H1 (cell line): ENCODE measurements around the gene HENMT1. TPM values are rescaled to one million over a fixed set of nuclear protein-coding genes. Genes with fewer than 3 reads are reported as not detected.

Experiments
- CTCF ChIA-PET: fragments of 300-600 bp; sonication (Branson Sonifier 250); formaldehyde crosslinking; loops from one replicate; lab custom pipeline; 2021; ENCODE audit not compliant: partially characterized antibody; lab: Charles Lee
- POLR2A ChIA-PET: fragments of 300-600 bp; sonication (Branson Sonifier 250); formaldehyde crosslinking; loops from one replicate; lab custom pipeline; 2021; ENCODE audit warnings: inconsistent platforms; ENCODE audit not compliant: partially characterized antibody; lab: Charles Lee
- DNase-seq, 2 experiments: peaks; one replicate each; pipeline versions ENCODE4 v3.0.0 to v3.0.0-alpha.2; 2010 to 2022; ENCODE audit warnings: low spot score in 2 of 2, low read depth in 1 of 2, mixed read lengths in 1 of 2
- FAIRE-seq: peaks from 2 replicates; lab custom pipeline; 2011; peaks lifted over from hg19 to GRCh38; lab: Jason Lieb, UNC
- H2AFZ ChIP-seq: 2 replicates; pipeline ENCODE4 v1.8.1; 2012; ENCODE audit warnings: low read length, inconsistent platforms
- H2AK5ac ChIP-seq: 2 replicates; pipeline ENCODE4 v1.6.1; 2013; ENCODE audit warnings: low read depth, low read length
- H2BK120ac ChIP-seq: replicated peaks from 2 replicates; pipeline ENCODE3; 2013; ENCODE audit warnings: low read depth, low read length, inconsistent platforms
- H2BK12ac ChIP-seq: 2 replicates; pipeline ENCODE4 v1.6.1; 2013; ENCODE audit warnings: low read depth, low read length
- H2BK15ac ChIP-seq: 2 replicates; pipeline ENCODE4 v1.6.1; 2013; ENCODE audit warnings: low read length
- H2BK20ac ChIP-seq: 2 replicates; pipeline ENCODE4 v1.6.1; 2013; ENCODE audit warnings: low read length
- H2BK5ac ChIP-seq: 2 replicates; pipeline ENCODE4 v1.6.1; 2013; ENCODE audit warnings: low read depth, low read length
- H3K14ac ChIP-seq: 2 replicates; pipeline ENCODE4 v1.6.1; 2013; ENCODE audit warnings: inconsistent platforms; ENCODE audit not compliant: insufficient read length
- H3K18ac ChIP-seq: 2 replicates; pipeline ENCODE4 v1.6.1; 2013; ENCODE audit warnings: low read length; ENCODE audit errors: extremely low read depth
- H3K23ac ChIP-seq: 2 replicates; pipeline ENCODE4 v1.6.1; 2013; ENCODE audit warnings: inconsistent platforms; ENCODE audit not compliant: insufficient read length
- H3K23me2 ChIP-seq: 2 replicates; pipeline ENCODE4 v1.6.1; 2013; ENCODE audit warnings: low read depth, low read length
- H3K27ac ChIP-seq: 2 replicates; pipeline ENCODE4 v1.6.1; 2011; ENCODE audit warnings: low read depth, low read length, inconsistent platforms
- H3K27me3 ChIP-seq, 4 experiments: replicated peaks in 1 of 4; 1 replicate in 1 of 4; 2 replicates in 3 of 4; pipeline versions ENCODE4 v1.6.1 to v1.8.1; 2011 to 2013; ENCODE audit warnings: low read length in 3 of 4, mild to moderate bottlenecking in 3 of 4, inconsistent platforms in 2 of 4, mixed read lengths in 2 of 4, moderate library complexity in 1 of 4; ENCODE audit not compliant: control insufficient read depth in 3 of 4, insufficient read depth in 3 of 4; ENCODE audit errors: extremely low read depth in 1 of 4
- H3K36me3 ChIP-seq, 4 experiments: 2 replicates each; pipeline versions ENCODE4 v1.6.1 to v1.8.1; 2011 to 2013; ENCODE audit warnings: mild to moderate bottlenecking in 4 of 4, low read length in 3 of 4, moderate library complexity in 2 of 4, control low read depth in 1 of 4, inconsistent platforms in 1 of 4; ENCODE audit not compliant: insufficient read depth in 4 of 4, control insufficient read depth in 2 of 4
- H3K4ac ChIP-seq: replicated peaks from 2 replicates; pipeline ENCODE3; 2013; ENCODE audit warnings: low read length, low read depth, mixed read lengths, inconsistent platforms; ENCODE audit not compliant: insufficient read length
- H3K4me1 ChIP-seq, 4 experiments: replicated peaks in 1 of 4; 1 replicate in 1 of 4; 2 replicates in 3 of 4; pipeline versions ENCODE4 v1.6.1 to v1.8.1; 2011 to 2013; ENCODE audit warnings: low read length in 3 of 4, inconsistent platforms in 2 of 4, mixed read lengths in 1 of 4; ENCODE audit not compliant: insufficient read depth in 4 of 4, control insufficient read depth in 3 of 4
- H3K4me2 ChIP-seq, 2 experiments: 2 replicates each; pipeline versions ENCODE4 v1.6.1 to v1.8.1; 2011 to 2013; ENCODE audit warnings: low read depth in 2 of 2, low read length in 2 of 2, control low read depth in 1 of 2, inconsistent platforms in 1 of 2, mild to moderate bottlenecking in 1 of 2; ENCODE audit not compliant: insufficient read depth in 1 of 2
- H3K4me3 ChIP-seq, 4 experiments: fragments of 200-600, 300-600 bp in 1 of 4; sonication (generic), shearing (Covaris generic), sonication (Bioruptor Twin) in 1 of 4; 2 replicates each; pipeline versions ENCODE4 v1.5.1 to v1.8.1; 2011 to 2016; ENCODE audit warnings: low read length in 4 of 4, low read depth in 3 of 4, control low read depth in 2 of 4, inconsistent platforms in 2 of 4, mild to moderate bottlenecking in 2 of 4, mixed read lengths in 1 of 4, moderate library complexity in 1 of 4; ENCODE audit not compliant: insufficient read depth in 2 of 4; ENCODE audit errors: extremely low read depth in 1 of 4
- H3K56ac ChIP-seq: replicated peaks from 2 replicates; pipeline ENCODE3; 2013; ENCODE audit warnings: low read depth, mild to moderate bottlenecking, mixed read lengths, low read length, inconsistent platforms; ENCODE audit not compliant: insufficient read length
- H3K79me1 ChIP-seq: 2 replicates; pipeline ENCODE4 v1.6.1; 2013; ENCODE audit warnings: low read depth, low read length, control low read depth
- H3K79me2 ChIP-seq, 2 experiments: 2 replicates each; pipeline versions ENCODE4 v1.6.1 to v1.8.1; 2012 to 2013; ENCODE audit warnings: low read length in 2 of 2, mild to moderate bottlenecking in 2 of 2, inconsistent platforms in 1 of 2; ENCODE audit not compliant: insufficient read depth in 2 of 2, control insufficient read depth in 1 of 2
- H3K9ac ChIP-seq, 4 experiments: replicated peaks in 1 of 4; 1 replicate in 1 of 4; 2 replicates in 3 of 4; pipeline versions ENCODE4 v1.6.1 to v1.8.1; 2011 to 2013; ENCODE audit warnings: low read depth in 3 of 4, low read length in 3 of 4, control low read depth in 2 of 4, mild to moderate bottlenecking in 2 of 4, moderate library complexity in 2 of 4, inconsistent platforms in 1 of 4; ENCODE audit errors: extremely low read depth in 1 of 4
- H3K9me3 ChIP-seq, 2 experiments: 2 replicates each; pipeline versions ENCODE4 v1.6.1 to v1.8.1; 2012 to 2013; ENCODE audit warnings: mild to moderate bottlenecking in 2 of 2, moderate library complexity in 2 of 2, control low read depth in 1 of 2, inconsistent platforms in 1 of 2, low read depth in 1 of 2, low read length in 1 of 2, mixed read lengths in 1 of 2; ENCODE audit not compliant: insufficient read depth in 2 of 2
- H4K20me1 ChIP-seq, 2 experiments: replicated peaks in 1 of 2; 2 replicates each; pipeline versions ENCODE3 to v1.8.1; 2011 to 2013; ENCODE audit warnings: inconsistent platforms in 2 of 2, low read length in 2 of 2, mild to moderate bottlenecking in 1 of 2; ENCODE audit not compliant: insufficient read depth in 2 of 2, control insufficient read depth in 1 of 2
- H4K5ac ChIP-seq: 2 replicates; pipeline ENCODE4 v1.6.1; 2013; ENCODE audit warnings: low read length, low read depth, mixed read lengths, inconsistent platforms; ENCODE audit not compliant: insufficient read length
- H4K8ac ChIP-seq: 2 replicates; pipeline ENCODE4 v1.8.0; 2013; ENCODE audit warnings: mild to moderate bottlenecking, moderate library complexity, low read length, inconsistent platforms; ENCODE audit not compliant: insufficient read depth; ENCODE audit errors: extremely low read depth
- H4K91ac ChIP-seq: replicated peaks from 2 replicates; pipeline ENCODE3; 2013; ENCODE audit warnings: low read length, mixed read lengths, inconsistent platforms; ENCODE audit not compliant: insufficient read length
- ASH2L ChIP-seq: fragments of 200-600, 300-600 bp; sonication (generic); IDR thresholded peaks from one replicate; pipeline ENCODE4 v1.7.1; 2017; ENCODE audit warnings: low read length
- BRCA1 ChIP-seq: IDR thresholded peaks from 2 replicates; pipeline ENCODE4 v1.6.1; 2012; ENCODE audit warnings: low read depth, low read length, improper control_type of control experiment
- CBX5 ChIP-seq: fragments of 300-800, 300-1000 bp; sonication (generic); IDR thresholded peaks from 2 replicates; pipeline ENCODE4 v1.7.1; 2016; ENCODE audit warnings: antibody characterized with exemption, low read length, low read depth
- CREB1 ChIP-seq: IDR thresholded peaks from 2 replicates; pipeline ENCODE4 v1.6.1; 2012; ENCODE audit warnings: inconsistent platforms
- EZH2 ChIP-seq: fragments of 200-600 bp; sonication (generic); IDR thresholded peaks from 2 replicates; pipeline ENCODE4 v1.7.1; 2012; ENCODE audit warnings: low read depth, mild to moderate bottlenecking, moderate library complexity, low read length, inconsistent platforms; ENCODE audit not compliant: severe bottlenecking
- FOSL1 ChIP-seq: IDR thresholded peaks from 2 replicates; pipeline ENCODE4 v1.6.1; 2011; ENCODE audit warnings: mild to moderate bottlenecking, low read depth, low read length, moderate library complexity; ENCODE audit not compliant: insufficient read depth
- PHF8 ChIP-seq: fragments of 200-600 bp; sonication (generic); conservative IDR thresholded peaks from 2 replicates; pipeline ENCODE4 v1.7.1; 2012; ENCODE audit warnings: low read depth, mild to moderate bottlenecking, inconsistent platforms, low read length, moderate library complexity
- POU5F1 ChIP-seq: IDR thresholded peaks from 2 replicates; pipeline ENCODE4 v1.6.1; 2011; ENCODE audit warnings: low read depth, mild to moderate bottlenecking, low read length, moderate library complexity
- RXRA ChIP-seq: IDR thresholded peaks from 2 replicates; pipeline ENCODE4 v1.6.1; 2011; ENCODE audit warnings: low read depth, mild to moderate bottlenecking, low read length, moderate library complexity; ENCODE audit not compliant: insufficient read depth
- SIX5 ChIP-seq: IDR thresholded peaks from 2 replicates; pipeline ENCODE4 v1.6.1; 2011; ENCODE audit warnings: mild to moderate bottlenecking, low read depth, low read length
- SP1 ChIP-seq: IDR thresholded peaks from 2 replicates; pipeline ENCODE4 v1.6.1; 2011; ENCODE audit warnings: low read depth, low read length
- SRF ChIP-seq: IDR thresholded peaks from 2 replicates; pipeline ENCODE4 v1.6.1; 2011; ENCODE audit warnings: mild to moderate bottlenecking, low read depth, low read length, moderate library complexity
- WGBS, 2 experiments: shearing (Covaris generic) in 1 of 2; methylation state at CpG; one replicate each; pipeline versions ENCODE4 v1.1.6 to v1.1.7; 2013 to 2015; ENCODE audit warnings: low lambda C conversion rate in 2 of 2, mixed read lengths in 2 of 2, inconsistent platforms in 1 of 2, low coverage in 1 of 2, missing lambda C conversion rate in 1 of 2; ENCODE audit not compliant: insufficient replicate concordance in 2 of 2, insufficient coverage in 1 of 2, insufficient read length in 1 of 2; ENCODE audit errors: extremely low coverage in 1 of 2, missing lambda C conversion rate in 1 of 2; 5-methylcytosine and 5-hydroxymethylcytosine counted together
- polyA plus RNA-seq, 7 experiments: library from polyadenylated mRNA; depleted of rRNA in 3 of 7; stranded (reverse) in 5 of 7; unstranded in 2 of 7; fragments of >200 nt in 5 of 7; fragments of 200-250 nt in 2 of 7; gene quantifications; 1 replicate in 5 of 7; 2 replicates in 1 of 7; 4 replicates in 1 of 7; pipeline versions ENCODE4 v1.2.1 to v1.2.3, GENCODE V29; 2011 to 2013; ENCODE audit warnings: missing spikeins in 2 of 7, mixed read lengths in 2 of 7
- total RNA-seq: library from RNA; stranded (reverse); fragmentation: NEBNext Ultra II Directional; extraction: Animal tissue kit (Norgen Biotek cat#: 25700); gene quantifications from 2 replicates; pipeline ENCODE4 v1.2.1, GENCODE V29; 2021
- TF ChIP-seq, protein P1 (sequence below): IDR thresholded peaks from 2 replicates; pipeline ENCODE4 v1.6.1; 2011; ENCODE audit warnings: low read length, improper control_type of control experiment

HENMT1 gene
- total and polyA plus RNA-seq, 2 of the 8 experiments (the other 6 are each of a cell fraction or from before 2014, with no cell fraction given), result 2.9 to 5.6 TPM

DNA sequence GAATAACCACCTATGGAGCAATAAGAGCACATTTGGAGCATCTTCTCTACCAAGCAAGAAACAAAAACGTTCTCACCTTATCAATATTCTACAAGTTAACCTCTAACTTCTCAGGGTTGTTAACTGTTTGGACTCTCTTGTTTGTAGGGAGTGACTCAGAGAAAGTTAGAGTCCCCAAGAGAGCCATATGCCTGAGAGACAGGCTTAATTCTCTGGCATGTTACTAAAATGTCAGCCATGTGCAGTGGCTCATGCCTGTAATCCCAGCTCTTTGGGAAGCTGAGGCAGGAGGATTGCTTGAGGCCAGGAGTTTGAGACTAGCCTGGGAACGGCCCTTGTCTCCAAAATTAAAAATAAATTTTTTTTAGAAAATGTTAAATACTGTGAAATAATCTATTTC lies 4.2 kb upstream of the HENMT1 start:
- Histone ChIP-seq H2AFZ (no peak overlapping the region), H3K4me3 (no peak overlapping the region), H2BK120ac (no peak overlapping the region), H2BK15ac (no peak overlapping the region), H3K14ac (no peak overlapping the region), H2AK5ac (no peak overlapping the region), H3K18ac (no peak overlapping the region), H3K9me3 (peaks cover 0 to 5% of the 10 kb centered on the region in 2 experiments; a peak in 1 of 4 replicates), H2BK20ac (no peak overlapping the region), H3K4me2 (no peak overlapping the region), H3K56ac (no peak overlapping the region), H3K4ac (no peak overlapping the region), H3K79me2 (no peaks in the 10 kb centered on the region), H3K23me2 (peaks cover 4% of the 10 kb centered on the region; the same call in 1 of the 2 replicates), H4K91ac (no peak overlapping the region), H4K5ac (no peak overlapping the region), H3K27ac (no peak overlapping the region), H4K8ac (no peak overlapping the region), H3K79me1 (no peaks in the 10 kb centered on the region), H3K4me1 (peaks cover 0 to 4% (median 0%) of the 10 kb centered on the region in 4 experiments; a peak in 1 of 7 replicates), H3K23ac (no peak overlapping the region), H3K9ac (no peak overlapping the region), H4K20me1 (no peaks in the 10 kb centered on the region), H2BK5ac (no peak overlapping the region), H3K27me3 (peaks cover 0 to 12% (median 7%) of the 10 kb centered on the region in 4 experiments; a peak in 4 of 7 replicates), H2BK12ac (no peak overlapping the region), H3K36me3 (no peaks in the 10 kb centered on the region)
- FAIRE-seq (no peak), DNase-seq (no peak)
- 84% methylated on average over 2 of the region's 2 CpGs; no CpG with 5 or more reads in 1 of the 2 experiments for WGBS, 2 experiments
- ChIA-PET CTCF (no interaction called here), POLR2A (interaction anchor here (1.2 kb wide), 1 partner anchor 18 kb away, joined by 3 read pairs; no protein-coding TSS in a partner anchor)
- no peak for TF ChIP-seq SRF
- TF ChIP-seq RXRA, result no peak
- no peak for TF ChIP-seq BRCA1
- TF ChIP-seq EZH2, result no peak
- TF ChIP-seq SIX5, result no peak
- TF ChIP-seq PHF8, result no peak
- no peak for TF ChIP-seq ASH2L
- TF ChIP-seq SP1, result no peak
- TF ChIP-seq CREB1, result no peak
- TF ChIP-seq CBX5, result no peak
- no peak for TF ChIP-seq FOSL1
- TF ChIP-seq, protein P1, sequence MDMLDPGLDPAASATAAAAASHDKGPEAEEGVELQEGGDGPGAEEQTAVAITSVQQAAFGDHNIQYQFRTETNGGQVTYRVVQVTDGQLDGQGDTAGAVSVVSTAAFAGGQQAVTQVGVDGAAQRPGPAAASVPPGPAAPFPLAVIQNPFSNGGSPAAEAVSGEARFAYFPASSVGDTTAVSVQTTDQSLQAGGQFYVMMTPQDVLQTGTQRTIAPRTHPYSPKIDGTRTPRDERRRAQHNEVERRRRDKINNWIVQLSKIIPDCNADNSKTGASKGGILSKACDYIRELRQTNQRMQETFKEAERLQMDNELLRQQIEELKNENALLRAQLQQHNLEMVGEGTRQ, result no peak
- TF ChIP-seq POU5F1, result no peak
